HG03520 (cell line): ENCODE results near the gene RHCG.

ENCODE experiments used
- ATAC-seq: cut with Tn5 transposase; IDR thresholded peaks from one replicate; pipeline ENCODE4 v1.9.1; 2021; ENCODE audit warnings: mild to moderate bottlenecking, moderate library complexity; ENCODE audit not compliant: unreplicated experiment

RHCG gene

DNA sequence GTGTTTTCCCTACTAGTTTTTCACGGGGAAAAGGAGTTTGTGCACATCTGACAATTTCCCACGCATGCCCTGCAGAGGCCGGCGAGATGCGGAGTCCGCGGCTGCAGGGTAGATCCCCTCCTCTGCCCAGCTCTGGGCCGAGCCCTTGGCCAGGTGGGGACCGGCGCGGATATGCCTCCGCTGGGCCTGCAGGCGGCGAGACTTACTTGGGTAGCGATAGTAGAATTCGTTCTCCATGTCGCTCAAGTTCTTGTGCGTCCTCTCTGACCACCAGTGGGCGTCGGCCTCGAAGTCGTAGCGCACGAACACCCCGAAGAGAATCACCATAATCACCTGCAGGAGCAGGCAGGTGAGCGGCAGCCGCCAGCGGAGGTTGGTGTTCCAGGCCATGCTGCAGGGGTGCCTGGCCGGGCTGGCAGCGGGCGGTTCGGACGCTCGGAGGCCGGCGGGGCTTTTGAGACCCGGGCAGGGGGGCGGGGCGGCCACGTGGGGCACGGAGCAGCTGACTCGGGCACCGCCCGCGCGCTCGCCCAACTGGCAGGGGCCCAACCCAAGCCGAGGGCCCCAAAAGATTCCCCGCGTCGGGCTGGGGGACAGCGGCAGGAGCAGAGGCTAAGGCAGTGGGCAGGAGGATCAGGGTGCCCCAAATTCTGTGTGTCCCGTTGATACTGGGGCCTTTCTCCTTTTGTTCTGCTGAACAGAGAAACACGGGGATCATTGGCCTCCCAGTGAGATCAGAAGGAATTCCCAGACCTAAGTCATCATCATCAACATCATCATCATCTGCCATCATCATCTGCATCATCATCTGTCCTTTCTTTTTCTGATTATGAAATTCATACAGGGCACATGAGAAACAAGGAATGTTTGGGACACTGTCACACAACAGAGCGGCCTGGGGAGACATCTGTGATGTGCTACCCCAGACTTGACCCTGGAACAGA lies at the start of gene RHCG:
RHCG (minus strand) TSS at position 429 of the 944 bp plus-strand sequence; CDS start at position 390, 39 bp downstream.
- ATAC-seq = no peak

DNA sequence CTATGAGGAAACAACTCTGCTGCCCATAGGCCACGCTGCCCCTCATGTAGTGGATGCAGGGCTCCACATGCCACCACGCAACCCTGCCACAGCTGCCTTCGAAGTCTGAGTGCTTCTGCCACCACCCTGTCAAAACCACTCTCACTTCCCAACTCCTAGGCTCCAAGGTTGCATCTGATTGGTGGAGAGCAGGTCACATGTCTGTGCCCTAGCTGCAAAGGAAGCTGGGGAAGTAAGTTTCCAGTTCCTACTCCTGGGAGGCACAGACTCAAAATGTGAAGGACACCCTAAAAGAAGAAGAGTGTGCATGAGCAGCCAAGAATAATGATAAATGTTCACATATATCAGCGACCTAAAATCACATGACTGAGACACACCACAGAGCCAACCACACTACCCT lies 47.0 kb upstream of the RHCG start:
- no peak for ATAC-seq

DNA sequence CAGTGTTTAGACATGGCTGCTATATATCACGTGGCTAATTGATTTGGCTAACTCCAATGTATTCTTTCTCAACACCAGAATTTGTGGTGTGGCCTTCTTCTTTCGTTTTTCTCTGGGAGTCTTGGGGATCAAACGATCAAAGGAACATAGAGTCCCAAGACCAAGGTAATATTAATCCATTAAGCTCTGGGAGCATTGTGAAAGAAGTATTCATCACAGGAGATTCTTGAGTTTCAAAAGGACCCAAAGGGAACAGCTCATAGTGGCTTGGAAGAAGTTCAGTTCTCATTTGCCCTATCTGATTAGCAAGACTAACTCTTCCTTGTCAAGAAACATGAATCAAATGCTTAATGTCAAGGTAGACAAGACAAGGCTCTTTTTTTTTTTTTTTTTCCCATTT lies 46.0 kb upstream of the RHCG start:
- no peak for ATAC-seq

DNA sequence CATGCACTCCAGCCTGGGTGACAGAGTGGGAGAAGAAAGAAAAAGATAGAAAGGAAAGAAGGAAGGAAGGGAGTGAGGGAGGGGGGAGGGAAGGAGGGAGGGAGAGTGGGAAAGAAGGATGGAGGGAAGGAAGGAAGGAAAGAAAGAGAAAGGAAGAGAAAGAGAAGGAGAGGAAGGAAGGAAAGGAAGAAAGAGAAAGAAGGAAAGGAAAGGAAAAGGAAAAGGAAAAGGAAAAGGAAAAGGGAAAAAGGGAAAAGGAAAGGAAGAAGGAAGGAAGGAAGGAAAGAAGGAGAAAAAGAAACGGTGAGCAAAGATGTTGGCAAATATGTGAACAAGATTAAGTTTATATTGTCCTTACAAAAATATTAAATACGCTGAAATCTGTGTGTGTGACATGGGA lies 42.6 kb upstream of the RHCG start:
- ATAC-seq = no peak

DNA sequence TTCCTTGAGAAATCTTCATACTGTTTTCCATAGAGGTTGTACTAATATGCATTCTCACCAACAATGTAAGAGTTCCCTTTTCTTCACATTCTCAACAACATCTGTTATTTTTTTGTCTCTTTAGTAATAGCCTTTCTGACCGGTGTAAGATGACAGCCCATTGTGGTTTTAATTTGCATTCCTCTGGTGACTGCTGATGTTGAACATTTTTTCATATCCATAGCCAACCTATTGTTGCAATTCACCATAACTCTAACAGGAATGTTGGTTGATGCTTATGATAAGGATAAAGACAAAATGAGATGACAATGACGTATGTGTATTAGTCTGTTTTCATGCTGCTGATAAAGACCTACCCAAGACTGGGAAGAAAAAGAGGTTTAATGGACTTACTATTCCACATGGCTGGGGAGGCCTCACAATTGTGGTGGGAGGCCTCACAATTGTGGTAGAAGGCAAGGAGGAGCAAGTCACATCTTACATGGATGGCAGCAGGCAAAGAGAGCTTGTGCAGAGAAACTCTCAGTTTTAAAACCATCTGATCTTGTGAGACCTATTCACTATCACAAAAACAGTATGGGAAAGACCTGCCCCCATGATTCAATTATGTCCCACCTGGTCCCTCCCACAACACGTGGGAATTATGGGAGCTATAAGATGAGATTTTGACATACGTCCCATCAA lies 37.6 kb upstream of the RHCG start:
- ATAC-seq = no peak

DNA sequence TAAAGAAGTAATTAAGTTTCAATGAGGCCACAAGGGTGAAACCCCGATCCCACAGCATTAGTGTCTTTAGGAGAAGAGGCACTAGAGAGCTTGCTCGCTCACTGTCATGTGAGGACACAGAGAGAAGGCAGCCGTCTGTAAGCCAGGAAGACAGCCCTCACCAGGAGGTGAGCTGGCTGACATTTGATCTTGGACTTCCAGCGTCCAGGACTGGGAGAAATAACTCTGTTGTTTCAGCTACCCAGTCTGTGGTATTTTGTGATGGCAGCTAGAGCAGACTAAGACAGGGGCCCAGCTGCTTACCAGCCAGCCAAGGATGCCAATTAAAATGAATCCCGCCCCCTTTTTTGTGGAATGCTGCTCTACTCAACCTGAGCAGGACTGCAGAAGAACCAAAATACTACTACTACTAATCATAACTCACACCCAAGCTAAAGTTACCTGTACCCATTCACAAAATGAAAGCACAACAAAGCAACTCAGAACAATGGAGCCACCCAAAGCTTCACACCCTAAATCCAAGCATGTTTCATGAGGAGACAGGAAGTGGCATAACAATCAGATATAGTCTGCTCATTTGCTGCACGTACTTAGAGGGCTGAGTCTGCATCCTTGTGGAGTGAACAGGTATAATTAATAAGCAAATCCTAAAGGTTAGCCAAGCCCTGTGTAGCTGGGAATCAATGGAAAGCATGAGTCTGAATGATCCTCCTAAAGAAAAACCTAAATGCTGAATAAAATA lies 35.6 kb upstream of the RHCG start:
- no peak for ATAC-seq

- no peak for ATAC-seq
These were observed 34.6 kb upstream of the RHCG start for GRCh38 chr15:89530976-89531375.

DNA sequence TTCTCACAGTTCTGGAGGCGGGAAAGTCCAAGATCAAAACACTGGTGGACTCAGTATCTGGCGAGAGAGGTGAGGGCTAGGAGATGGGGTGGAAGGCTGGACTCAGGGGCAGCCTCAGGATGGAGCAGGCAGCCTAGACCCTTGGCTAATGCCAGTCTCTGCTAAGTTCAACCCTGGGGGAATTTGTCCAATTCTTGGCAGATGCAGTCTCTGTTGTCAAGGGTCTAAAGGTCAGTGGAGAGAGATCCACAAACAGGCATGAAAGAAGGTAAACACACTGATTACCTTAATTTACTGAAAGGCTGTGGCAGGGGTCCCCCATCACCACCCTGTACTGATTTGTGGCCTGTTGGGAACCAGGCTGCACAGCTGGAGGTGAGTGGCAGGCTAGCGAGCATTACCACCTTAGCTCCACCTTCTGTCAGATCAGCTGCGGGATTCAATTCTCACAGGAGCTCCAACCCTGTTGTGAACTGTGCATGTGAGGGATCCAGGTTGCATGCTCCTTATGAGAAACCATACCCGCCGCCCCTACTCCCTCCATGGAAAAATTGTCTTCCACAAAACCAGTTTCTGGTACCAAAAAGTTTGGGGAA lies 32.5 kb upstream of the RHCG start:
- no peak for ATAC-seq

DNA sequence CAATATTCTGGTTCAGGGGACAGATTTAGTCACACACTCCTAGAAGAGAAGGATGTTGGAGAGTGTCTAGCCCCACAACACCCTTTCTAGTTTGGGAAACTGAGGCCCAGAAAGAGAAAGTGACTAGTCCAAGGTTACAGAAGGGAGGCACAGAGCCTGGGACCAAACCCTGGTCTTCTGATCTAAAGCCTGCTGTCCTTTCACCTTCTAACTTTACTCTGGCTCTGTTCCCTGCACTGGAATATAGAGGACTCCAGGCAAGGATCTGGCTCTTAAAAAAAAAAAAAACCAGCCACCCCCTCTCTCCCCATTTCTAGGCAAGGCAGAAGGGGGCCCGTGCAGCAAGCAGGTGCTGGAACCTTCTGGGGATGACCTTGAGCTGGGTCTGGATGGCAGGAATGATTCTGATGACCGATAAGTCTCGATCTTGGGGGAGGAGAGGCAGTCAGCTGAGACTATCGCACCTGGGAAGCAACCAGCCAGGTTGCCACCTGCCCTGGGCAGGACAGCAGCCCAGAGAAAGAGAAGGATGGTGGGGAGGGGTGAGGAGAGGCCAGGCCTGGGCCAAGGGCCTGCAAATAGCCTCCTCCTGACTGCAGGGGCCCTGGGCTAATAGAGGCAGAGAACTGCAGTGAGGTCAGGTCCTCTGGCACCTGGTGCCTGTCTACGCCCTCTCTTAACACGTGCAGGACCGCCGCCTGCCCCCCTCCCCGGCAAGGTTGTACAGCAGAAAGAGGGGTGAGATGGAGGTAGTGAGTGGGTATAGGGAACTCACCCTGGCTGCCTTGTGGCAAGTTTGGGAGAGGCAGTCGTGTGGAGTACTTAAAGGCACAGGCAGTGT lies 30.4 kb upstream of the RHCG start:
- no peak for ATAC-seq

- ATAC-seq = no peak
These were observed 29.8 kb upstream of the RHCG start for GRCh38 chr15:89526181-89526580.

GRCh38 chr15:89524184-89524583 lies 27.8 kb upstream of the RHCG start:
- ATAC-seq = no peak

DNA sequence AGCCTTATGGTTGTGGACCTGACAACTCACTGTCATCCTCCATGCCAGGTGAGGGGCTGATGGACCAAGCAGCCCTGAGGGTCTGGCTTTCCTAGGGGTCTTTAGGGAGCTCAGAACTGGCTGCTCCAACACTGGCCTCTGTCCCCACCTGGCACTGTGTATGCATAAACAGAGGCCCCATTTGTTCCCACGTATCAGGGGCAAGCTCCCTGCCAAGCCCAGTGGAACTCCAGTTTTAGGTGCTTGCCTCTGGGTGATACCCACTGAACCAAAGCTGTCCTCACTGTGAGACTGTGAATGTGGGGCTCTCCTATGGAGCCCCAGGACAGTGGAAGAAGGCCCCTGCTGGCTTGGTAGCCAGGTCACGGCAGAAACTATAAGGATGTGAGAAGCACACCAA lies 26.7 kb upstream of the RHCG start:
- no peak for ATAC-seq

- no peak for ATAC-seq
These were observed 25.2 kb upstream of the RHCG start for GRCh38 chr15:89521605-89522004.

GRCh38 chr15:89515477-89515876 lies 19.1 kb upstream of the RHCG start:
- ATAC-seq = no peak

GRCh38 chr15:89514596-89515406 lies 18.4 kb upstream of the RHCG start:
- no peak for ATAC-seq

DNA sequence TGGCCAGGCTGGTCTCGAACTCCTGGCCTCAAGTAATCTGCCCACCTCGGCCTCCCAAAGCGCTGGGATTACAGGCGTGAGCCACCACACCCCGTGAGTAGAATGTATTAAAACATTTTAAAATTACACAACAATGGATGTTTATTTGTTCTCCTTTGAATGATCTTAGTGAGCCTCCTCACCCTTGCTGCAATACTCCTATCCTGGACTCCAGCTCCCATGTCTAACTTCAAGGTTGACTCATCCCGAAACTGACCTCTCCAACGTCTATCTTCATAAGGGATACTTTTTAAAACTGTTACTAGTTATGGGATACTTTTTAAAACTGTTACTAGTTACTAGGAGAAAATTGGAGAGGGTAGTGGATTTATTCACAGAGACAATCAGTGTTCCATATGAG lies 17.8 kb upstream of the RHCG start:
- ATAC-seq = no peak

DNA sequence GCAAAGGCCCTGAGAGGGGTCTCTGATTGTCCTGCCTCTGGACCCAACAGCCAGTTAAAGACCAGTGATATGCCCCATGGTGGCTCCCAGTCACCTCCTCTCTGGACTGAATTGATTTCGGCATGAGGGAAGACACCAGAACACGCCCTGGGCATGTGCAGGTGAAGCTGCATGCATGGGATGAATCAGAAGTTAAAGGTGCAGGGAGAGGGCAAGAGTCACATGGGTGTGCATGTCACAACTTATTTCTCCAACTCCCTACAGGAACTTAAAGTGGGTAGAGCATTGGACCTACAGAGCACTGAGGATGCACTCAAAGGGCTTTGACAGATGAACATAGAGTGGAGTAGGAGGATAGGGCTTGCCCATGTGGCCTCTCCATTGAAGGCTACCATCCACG lies 16.9 kb upstream of the RHCG start:
- no peak for ATAC-seq

GRCh38 chr15:89512631-89513030 lies 16.2 kb upstream of the RHCG start:
- no peak for ATAC-seq

DNA sequence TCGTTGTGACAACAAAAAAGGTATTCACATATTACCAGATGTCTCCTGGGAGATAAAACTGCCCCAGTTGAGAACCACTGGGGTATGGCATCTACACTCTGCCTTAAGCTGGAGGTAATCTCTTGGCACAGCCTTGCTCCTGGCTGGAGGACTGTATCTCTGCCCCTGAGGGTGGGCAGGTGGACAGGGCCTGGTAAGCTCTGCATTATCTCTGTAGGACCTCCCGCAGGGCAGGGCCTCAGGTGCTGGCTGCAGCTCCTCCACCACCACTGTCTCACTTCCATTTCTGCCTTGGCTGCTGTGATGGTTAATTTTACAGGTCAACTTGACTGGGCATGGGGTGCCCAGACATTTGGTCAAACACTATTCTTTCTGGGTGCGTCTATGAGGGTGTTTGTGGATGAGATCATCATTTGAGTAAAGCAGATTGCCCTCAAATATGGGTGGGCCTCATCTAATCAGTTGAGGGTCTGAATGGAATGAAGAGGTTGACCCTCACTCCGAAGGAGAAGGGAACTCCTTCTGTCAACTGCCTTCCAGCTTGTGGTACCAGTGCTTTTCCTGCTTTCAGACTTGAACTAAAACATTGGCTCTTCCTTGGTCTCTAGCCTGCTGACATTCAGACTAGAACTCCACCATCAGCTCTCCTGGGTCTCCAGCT lies 9.8 kb upstream of the RHCG start:
- no peak for ATAC-seq
